DOHH2 (cell line): ENCODE results near the gene SPIRE1.

Experiments
- CTCF ChIP-seq: fragments of 200-600 bp; sonication (generic); IDR thresholded peaks from one replicate; pipeline ENCODE4 v1.5.1; 2014; ENCODE audit warnings: antibody characterized with exemption, mild to moderate bottlenecking, low read depth, low read length; ENCODE audit not compliant: poor library complexity, severe bottlenecking
- EZH2phosphoT487 ChIP-seq: fragments of 200-600 bp; sonication (generic); IDR thresholded peaks from 2 replicates; pipeline ENCODE4 v1.6.1; 2017; ENCODE audit warnings: borderline replicate concordance, mild to moderate bottlenecking, antibody characterized with exemption, low read length, moderate library complexity, mixed read lengths

- no peak for TF ChIP-seq CTCF
- TF ChIP-seq EZH2phosphoT487 = no peak
Observed at GRCh38 chr18:12518832-12519531, 138.9 kb downstream of the SPIRE1 start.
